Measurements from ENCODE around the gene EYS. TPM values are rescaled to one million over a fixed set of nuclear protein-coding genes. Genes with fewer than 3 reads are reported as not detected.

Gene EYS
- total RNA-seq, 1 experiment from 2014 or later = not detected

DNA sequence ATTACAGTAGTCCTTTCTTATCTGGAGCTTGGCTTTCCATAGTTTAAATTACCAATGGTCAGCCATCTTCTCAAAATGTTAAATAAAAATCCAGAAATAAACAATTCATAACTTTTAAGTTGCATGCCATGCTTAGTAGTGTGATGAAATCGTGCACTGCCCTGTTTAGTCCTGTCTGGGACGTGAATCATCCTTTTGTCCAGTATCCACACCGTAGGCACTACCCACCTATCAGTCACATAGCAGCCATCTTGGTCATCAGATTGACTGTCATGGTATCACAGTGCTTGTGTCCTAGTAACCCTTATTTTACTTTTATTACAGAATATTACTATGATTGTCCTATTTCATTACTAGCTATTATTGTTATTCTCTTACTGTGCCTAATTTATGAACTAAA lies 924.1 kb downstream of the EYS start:
- no peak overlapping the region for H2AFZ ChIP-seq (ENCODE audit: low read depth, low read length, poor library complexity, severe bottlenecking)
- DNase-seq (ENCODE audit: low read depth, low spot score) (no peak), ATAC-seq (no peak)
- TF ChIP-seq ATF3 (IDR thresholded peaks at IDR 0.05) = no peak
- no peak for TF ChIP-seq ZNF274 (IDR thresholded peaks at IDR 0.05; ENCODE audit: low read depth, low read length)
- TF ChIP-seq POLR2AphosphoS5 (IDR thresholded peaks at IDR 0.05; ENCODE audit: low read depth, low read length) = no peak
- TF ChIP-seq, protein P1, sequence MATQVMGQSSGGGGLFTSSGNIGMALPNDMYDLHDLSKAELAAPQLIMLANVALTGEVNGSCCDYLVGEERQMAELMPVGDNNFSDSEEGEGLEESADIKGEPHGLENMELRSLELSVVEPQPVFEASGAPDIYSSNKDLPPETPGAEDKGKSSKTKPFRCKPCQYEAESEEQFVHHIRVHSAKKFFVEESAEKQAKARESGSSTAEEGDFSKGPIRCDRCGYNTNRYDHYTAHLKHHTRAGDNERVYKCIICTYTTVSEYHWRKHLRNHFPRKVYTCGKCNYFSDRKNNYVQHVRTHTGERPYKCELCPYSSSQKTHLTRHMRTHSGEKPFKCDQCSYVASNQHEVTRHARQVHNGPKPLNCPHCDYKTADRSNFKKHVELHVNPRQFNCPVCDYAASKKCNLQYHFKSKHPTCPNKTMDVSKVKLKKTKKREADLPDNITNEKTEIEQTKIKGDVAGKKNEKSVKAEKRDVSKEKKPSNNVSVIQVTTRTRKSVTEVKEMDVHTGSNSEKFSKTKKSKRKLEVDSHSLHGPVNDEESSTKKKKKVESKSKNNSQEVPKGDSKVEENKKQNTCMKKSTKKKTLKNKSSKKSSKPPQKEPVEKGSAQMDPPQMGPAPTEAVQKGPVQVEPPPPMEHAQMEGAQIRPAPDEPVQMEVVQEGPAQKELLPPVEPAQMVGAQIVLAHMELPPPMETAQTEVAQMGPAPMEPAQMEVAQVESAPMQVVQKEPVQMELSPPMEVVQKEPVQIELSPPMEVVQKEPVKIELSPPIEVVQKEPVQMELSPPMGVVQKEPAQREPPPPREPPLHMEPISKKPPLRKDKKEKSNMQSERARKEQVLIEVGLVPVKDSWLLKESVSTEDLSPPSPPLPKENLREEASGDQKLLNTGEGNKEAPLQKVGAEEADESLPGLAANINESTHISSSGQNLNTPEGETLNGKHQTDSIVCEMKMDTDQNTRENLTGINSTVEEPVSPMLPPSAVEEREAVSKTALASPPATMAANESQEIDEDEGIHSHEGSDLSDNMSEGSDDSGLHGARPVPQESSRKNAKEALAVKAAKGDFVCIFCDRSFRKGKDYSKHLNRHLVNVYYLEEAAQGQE (IDR thresholded peaks at IDR 0.05; ENCODE audit: low read depth) = no peak
- TF ChIP-seq, protein P2, sequence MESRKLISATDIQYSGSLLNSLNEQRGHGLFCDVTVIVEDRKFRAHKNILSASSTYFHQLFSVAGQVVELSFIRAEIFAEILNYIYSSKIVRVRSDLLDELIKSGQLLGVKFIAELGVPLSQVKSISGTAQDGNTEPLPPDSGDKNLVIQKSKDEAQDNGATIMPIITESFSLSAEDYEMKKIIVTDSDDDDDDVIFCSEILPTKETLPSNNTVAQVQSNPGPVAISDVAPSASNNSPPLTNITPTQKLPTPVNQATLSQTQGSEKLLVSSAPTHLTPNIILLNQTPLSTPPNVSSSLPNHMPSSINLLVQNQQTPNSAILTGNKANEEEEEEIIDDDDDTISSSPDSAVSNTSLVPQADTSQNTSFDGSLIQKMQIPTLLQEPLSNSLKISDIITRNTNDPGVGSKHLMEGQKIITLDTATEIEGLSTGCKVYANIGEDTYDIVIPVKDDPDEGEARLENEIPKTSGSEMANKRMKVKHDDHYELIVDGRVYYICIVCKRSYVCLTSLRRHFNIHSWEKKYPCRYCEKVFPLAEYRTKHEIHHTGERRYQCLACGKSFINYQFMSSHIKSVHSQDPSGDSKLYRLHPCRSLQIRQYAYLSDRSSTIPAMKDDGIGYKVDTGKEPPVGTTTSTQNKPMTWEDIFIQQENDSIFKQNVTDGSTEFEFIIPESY (IDR thresholded peaks at IDR 0.05; ENCODE audit: extremely low read depth, insufficient replicate concordance, low read length) = no peak
- TF ChIP-seq YY1 (IDR thresholded peaks at IDR 0.05; ENCODE audit: extremely low read depth, insufficient replicate concordance, low read depth, low read length) = no peak
- TF ChIP-seq SRF (IDR thresholded peaks at IDR 0.05; ENCODE audit: low read depth) = no peak
- H3K4me2 ChIP-seq (ENCODE audit: low read length) = no peak overlapping the region
- ChIA-PET POLR2A (no interaction called here), CTCF (no interaction called here), RAD21 (ENCODE audit: low non-redundant PET in 1 of 2, low total read pairs in 2 of 2, uncharacterized antibody in 2 of 2, unreplicated experiment in 2 of 2) (no interaction called here)
- H3K36me3 ChIP-seq (ENCODE audit: control insufficient read depth in 1 of 2, insufficient read depth in 2 of 2, low read length in 2 of 2) = no peaks in the 10 kb centered on the region
- no peaks in the 10 kb centered on the region for H3K27me3 ChIP-seq (ENCODE audit: insufficient read depth, low read length)
- H3K27ac ChIP-seq (ENCODE audit: low read depth, low read length) = no peak overlapping the region
- no peak overlapping the region for H3K4me3 ChIP-seq (replicated peaks in 1 of 2; ENCODE audit: low read depth in 1 of 2, low read length in 2 of 2)
- H3K4me1 ChIP-seq (ENCODE audit: control insufficient read depth in 1 of 2, insufficient read depth in 2 of 2, low read length in 2 of 2) = no peaks in the 10 kb centered on the region
- no peaks in the 10 kb centered on the region for H4K20me1 ChIP-seq (ENCODE audit: insufficient read depth)
- BruUV-seq (replicated peaks) = no TSS peak
- intact Hi-C loops (cut with micrococcal nuclease) = no loop called here
- peaks cover 16 to 27% of the 10 kb centered on the region in 2 experiments; a peak in 3 of 4 replicates for H3K9me3 ChIP-seq (ENCODE audit: control insufficient read depth in 1 of 2, insufficient read depth in 1 of 2, low read depth in 1 of 2, low read length in 2 of 2)
- no peaks in the 10 kb centered on the region for H3K79me2 ChIP-seq (ENCODE audit: insufficient read depth, low read length)
- H3K9ac ChIP-seq (ENCODE audit: low read length) = no peak overlapping the region
- no peaks in the 10 kb centered on the region for H3K9me2 ChIP-seq (ENCODE audit: insufficient read depth)
